Stomach (tissue), 9 donors: ENCODE measurements around the gene ILK. TPM values are rescaled to one million over a fixed set of nuclear protein-coding genes. Genes with fewer than 3 reads are reported as not detected.
A peak's percentile ranks its signal among the peaks of the same experiment; 100 is the strongest.

ENCODE experiments used
- DNase-seq, 2 donors: peaks; one replicate each; pipeline versions ENCODE4 v3.0.0 to v3.0.0-alpha.2; 2013 to 2019
- H3K27ac ChIP-seq, 5 donors: fragments of 200-600 bp in 4 of 5; sonication (generic) in 4 of 5; one replicate each; pipeline ENCODE4 v1.5.1; 2013 to 2019; ENCODE audit warnings: mild to moderate bottlenecking in 1 of 5, moderate library complexity in 1 of 5
- H3K27me3 ChIP-seq, 3 donors: fragments of 200-600 bp; sonication (generic); one replicate each; pipeline ENCODE4 v1.5.1; 2017 to 2019; ENCODE audit warnings: mixed run types in 1 of 3
- H3K36me3 ChIP-seq, 4 donors: fragments of 200-600 bp; sonication (generic); 1 replicate in 3 of 4; 2 replicates in 1 of 4; pipeline ENCODE4 v1.5.1; 2016 to 2019
- H3K4me1 ChIP-seq, 4 donors: fragments of 200-600 bp; sonication (generic); one replicate each; pipeline ENCODE4 v1.5.1; 2016 to 2019
- H3K4me3 ChIP-seq, 4 donors: fragments of 200-600 bp; sonication (generic) in 3 of 4; one replicate each; pipeline ENCODE4 v1.5.1; 2016 to 2019; ENCODE audit warnings: mild to moderate bottlenecking in 1 of 4
- H3K9me3 ChIP-seq, 4 donors: fragments of 200-600 bp; sonication (generic); one replicate each; pipeline ENCODE4 v1.5.1; 2016 to 2019
- CTCF ChIP-seq, 7 experiments: fragments of 450-650 bp in 4 of 7; fragments of 200-600 bp in 3 of 7; sonication (generic) in 3 of 7; IDR thresholded peaks; one replicate each; pipeline ENCODE4 v1.5.1; 2016 to 2019; ENCODE audit warnings: antibody characterized with exemption in 7 of 7, control low read depth in 2 of 7, mild to moderate bottlenecking in 1 of 7
- EP300 ChIP-seq: sonication (generic); formaldehyde crosslinking; IDR thresholded peaks from one replicate; pipeline ENCODE4 v1.6.1; 2017; ENCODE audit warnings: antibody characterized with exemption
- POLR2A ChIP-seq, 4 donors: fragments of 450-650 bp; IDR thresholded peaks; one replicate each; pipeline ENCODE4 v1.6.1; 2016; ENCODE audit warnings: antibody characterized with exemption in 4 of 4, control low read depth in 2 of 4, mild to moderate bottlenecking in 1 of 4, moderate library complexity in 1 of 4
- POLR2AphosphoS5 ChIP-seq, 3 donors: sonication (generic); formaldehyde crosslinking; IDR thresholded peaks; one replicate each; pipeline ENCODE4 v1.6.1; 2016; ENCODE audit warnings: antibody characterized with exemption in 3 of 3
- WGBS, 5 donors: extraction: QIAGEN DNeasy Blood & Tissue Kit in 3 of 5; methylation state at CpG; one replicate each; pipeline versions ENCODE4 v1.1.5 to v1.1.7; 2013 to 2018; 5-methylcytosine and 5-hydroxymethylcytosine counted together
- intact Hi-C: fragments of 100-400 bp; cut with DNase I; formaldehyde crosslinking; loops from one replicate; pipeline ENCODE4 v1.15.1; 2023; ENCODE audit warnings: low total_unique reads
- polyA plus RNA-seq, 3 donors: library from polyadenylated mRNA; stranded (reverse); fragments of 200-250 nt; gene quantifications; one replicate each; pipeline ENCODE4 v1.2.3, GENCODE V29; 2013
- total RNA-seq, 5 donors: library from RNA; depleted of rRNA; stranded (reverse); fragments of >200 nt; gene quantifications; one replicate each; pipeline versions ENCODE4 v1.1.0 to v1.2.3, GENCODE V29; 2014 to 2016
- donor health status: healthy with polysubstance abuse.
- donor health status: Bipolar disorder and iron deficiency.
- donor health status: healthy.

Gene ILK
- total and polyA plus RNA-seq, 8 donors: 60.0 to 308 (median 124) TPM

GRCh38 chr11:6608011-6608410, 4.4 kb downstream of the ILK start:
- WGBS, 5 donors: 87 to 93% (median 89%) methylated on average over 9 of the region's 9 CpGs
- Histone ChIP-seq H3K27ac (peak overlapping the region; percentile 16 to 100 (median 99)), H3K27me3 (no peaks in the 10 kb centered on the region), H3K36me3 (peaks cover 31 to 40% (median 37%) of the 10 kb centered on the region in 4 donors), H3K9me3 (no peaks in the 10 kb centered on the region), H3K4me3 (no peak overlapping the region), H3K4me1 (peaks cover 59 to 78% (median 68%) of the 10 kb centered on the region in 4 donors)
- intact Hi-C loops: loop anchor here (10.0 kb wide), 1 partner anchor 77 kb away; the partner anchor contains the start of gene MRPL17
- DNase-seq: peak in 1 of 2 donors; percentile 14
- TF ChIP-seq POLR2AphosphoS5 (IDR thresholded peaks at IDR 0.05) (peak in 1 of 3 donors; percentile 19), POLR2A (IDR thresholded peaks at IDR 0.05) (no peak), EP300 (no peak)

GRCh38 chr11:6608726-6609501, 5.3 kb downstream of the ILK start:
- TF ChIP-seq POLR2A (IDR thresholded peaks at IDR 0.05): no peak
- peak in 1 of 3 donors; percentile 3 for TF ChIP-seq POLR2AphosphoS5 (IDR thresholded peaks at IDR 0.05)
- peak overlapping the region; percentile 16 to 100 (median 99) for H3K27ac ChIP-seq
- WGBS, 5 donors: 72 to 89% (median 86%) methylated on average over 14 of the region's 14 CpGs
- peaks cover 63 to 87% (median 74%) of the 10 kb centered on the region in 4 donors for H3K4me1 ChIP-seq
- DNase-seq: peak in 1 of 2 donors; percentile 8
- intact Hi-C loops: loop anchor here (10.0 kb wide), 1 partner anchor 76 kb away; the partner anchor contains the start of gene MRPL17
- no peaks in the 10 kb centered on the region for H3K27me3 ChIP-seq
- H3K4me3 ChIP-seq: no peak overlapping the region
- no peaks in the 10 kb centered on the region for H3K9me3 ChIP-seq
- peaks cover 31 to 40% (median 37%) of the 10 kb centered on the region in 4 donors for H3K36me3 ChIP-seq

GRCh38 chr11:6609502-6610015, 6.0 kb downstream of the ILK start:
- no peak for TF ChIP-seq POLR2AphosphoS5 (IDR thresholded peaks at IDR 0.05)
- TF ChIP-seq EP300: no peak
- Histone ChIP-seq H3K4me3 (no peak overlapping the region), H3K27ac (peak overlapping the region in 4 of 5 donors; percentile 97 to 100 (median 99)), H3K36me3 (peaks cover 31 to 45% (median 42%) of the 10 kb centered on the region in 4 donors), H3K4me1 (peaks cover 63 to 84% (median 73%) of the 10 kb centered on the region in 4 donors), H3K27me3 (no peaks in the 10 kb centered on the region), H3K9me3 (no peaks in the 10 kb centered on the region)
- intact Hi-C loops: loop anchor here (10.0 kb wide), 1 partner anchor 75 kb away; the partner anchor contains the start of gene MRPL17
- no peak for DNase-seq
- WGBS, 5 donors: 69 to 82% (median 77%) methylated on average over 8 of the region's 8 CpGs

- intact Hi-C loops: no loop called here
- Histone ChIP-seq H3K27ac (peak overlapping the region; percentile 97 to 100 (median 99)), H3K4me1 (peaks cover 52 to 73% (median 63%) of the 10 kb centered on the region in 4 donors), H3K4me3 (peak overlapping the region in 3 of 4 donors; percentile 84 to 89 (median 86)), H3K27me3 (no peaks in the 10 kb centered on the region), H3K36me3 (peaks cover 39 to 55% (median 52%) of the 10 kb centered on the region in 4 donors), H3K9me3 (no peaks in the 10 kb centered on the region)
- DNase-seq: no peak
- TF ChIP-seq POLR2A (IDR thresholded peaks at IDR 0.05) (no peak), EP300 (no peak), POLR2AphosphoS5 (IDR thresholded peaks at IDR 0.05) (no peak), CTCF (IDR thresholded peaks at IDR 0.05) (no peak)
- 86 to 93% (median 91%) methylated on average over 6 of the region's 6 CpGs for WGBS, 5 donors
Observed at GRCh38 chr11:6610591-6610990, 7.0 kb downstream of the ILK start.

GRCh38 chr11:6611092-6611962, 7.8 kb downstream of the ILK start:
- H3K36me3 ChIP-seq: peaks cover 46 to 63% (median 59%) of the 10 kb centered on the region in 4 donors
- peaks cover 45 to 66% (median 56%) of the 10 kb centered on the region in 4 donors for H3K4me1 ChIP-seq
- H3K27ac ChIP-seq: peak overlapping the region; percentile 97 to 100 (median 99)
- no peak for DNase-seq
- H3K4me3 ChIP-seq: peak overlapping the region; percentile 84 to 89 (median 86)
- TF ChIP-seq POLR2AphosphoS5 (IDR thresholded peaks at IDR 0.05): peak in 1 of 3 donors; percentile 47
- TF ChIP-seq CTCF (IDR thresholded peaks at IDR 0.05): no peak
- TF ChIP-seq POLR2A (IDR thresholded peaks at IDR 0.05): no peak
- TF ChIP-seq EP300: no peak
- intact Hi-C loops: no loop called here
- no peaks in the 10 kb centered on the region for H3K9me3 ChIP-seq
- H3K27me3 ChIP-seq: no peaks in the 10 kb centered on the region
- 7 to 12% (median 12%) methylated on average over 32 to 39 of the region's 39 CpGs for WGBS, 5 donors
